GM20431 (cell line): ENCODE results near the gene SGSM2.

Experiments used
- in situ Hi-C: fragments of 300-500 bp; cut with MseI, MboI; formaldehyde crosslinking; loops from one replicate; pipeline ENCODE4 v1.15.0; 2020; ENCODE audit warnings: low sequenced_read_pairs; ENCODE audit not compliant: unreplicated experiment

Gene SGSM2

GRCh38 chr17:2396568-2397246 lies 59.4 kb downstream of the SGSM2 start:
- in situ Hi-C loops: no loop called here

DNA sequence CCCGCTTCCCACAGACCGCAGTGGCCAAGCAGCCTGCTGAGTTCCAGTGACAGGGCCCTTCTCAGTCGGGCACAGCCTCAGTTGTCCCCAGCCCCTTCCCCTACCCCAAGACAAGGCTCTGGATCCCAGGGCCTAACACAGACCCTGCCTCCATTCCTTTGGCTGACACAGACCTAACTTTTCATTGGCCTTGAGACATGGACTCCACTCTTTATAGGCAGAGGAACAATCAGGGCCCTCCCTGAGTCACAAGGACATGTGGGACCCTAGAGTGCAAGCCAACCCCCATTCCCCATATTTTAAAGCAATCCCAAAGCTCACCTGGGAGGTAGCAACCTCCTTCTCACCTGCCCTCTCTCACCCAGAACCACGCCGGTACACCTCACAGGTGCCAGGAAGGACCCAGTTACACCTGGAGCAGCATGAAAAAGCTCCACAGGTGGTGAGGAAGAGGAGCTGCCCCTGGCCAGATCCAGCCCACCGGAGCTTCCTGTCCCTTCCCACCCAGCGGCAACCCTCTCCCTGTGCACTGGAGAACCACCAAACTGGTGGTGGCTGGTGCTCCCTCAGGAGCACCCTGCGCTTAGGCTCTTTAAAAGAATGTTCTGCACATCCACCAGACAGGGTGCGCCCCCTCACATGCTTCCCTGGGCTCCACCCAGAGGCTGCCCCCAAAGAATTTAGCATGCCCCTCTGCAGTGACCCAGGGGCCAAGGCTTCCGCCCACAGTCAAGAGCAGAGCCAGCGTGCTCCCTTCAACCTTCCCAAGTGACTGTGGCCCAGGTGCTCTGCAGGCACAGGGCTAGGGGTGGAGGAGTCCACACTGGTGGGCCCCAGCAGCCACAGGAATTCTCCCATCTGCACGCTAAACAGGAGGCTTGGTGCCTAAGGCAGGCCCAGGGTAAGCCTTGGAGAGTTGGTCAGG lies 60.2 kb downstream of the SGSM2 start:
- in situ Hi-C loops: no loop called here

- in situ Hi-C loops: no loop called here
These were observed 60.9 kb downstream of the SGSM2 start for GRCh38 chr17:2398182-2398581.

GRCh38 chr17:2398655-2399571 lies 61.6 kb downstream of the SGSM2 start:
- in situ Hi-C loops: no loop called here

DNA sequence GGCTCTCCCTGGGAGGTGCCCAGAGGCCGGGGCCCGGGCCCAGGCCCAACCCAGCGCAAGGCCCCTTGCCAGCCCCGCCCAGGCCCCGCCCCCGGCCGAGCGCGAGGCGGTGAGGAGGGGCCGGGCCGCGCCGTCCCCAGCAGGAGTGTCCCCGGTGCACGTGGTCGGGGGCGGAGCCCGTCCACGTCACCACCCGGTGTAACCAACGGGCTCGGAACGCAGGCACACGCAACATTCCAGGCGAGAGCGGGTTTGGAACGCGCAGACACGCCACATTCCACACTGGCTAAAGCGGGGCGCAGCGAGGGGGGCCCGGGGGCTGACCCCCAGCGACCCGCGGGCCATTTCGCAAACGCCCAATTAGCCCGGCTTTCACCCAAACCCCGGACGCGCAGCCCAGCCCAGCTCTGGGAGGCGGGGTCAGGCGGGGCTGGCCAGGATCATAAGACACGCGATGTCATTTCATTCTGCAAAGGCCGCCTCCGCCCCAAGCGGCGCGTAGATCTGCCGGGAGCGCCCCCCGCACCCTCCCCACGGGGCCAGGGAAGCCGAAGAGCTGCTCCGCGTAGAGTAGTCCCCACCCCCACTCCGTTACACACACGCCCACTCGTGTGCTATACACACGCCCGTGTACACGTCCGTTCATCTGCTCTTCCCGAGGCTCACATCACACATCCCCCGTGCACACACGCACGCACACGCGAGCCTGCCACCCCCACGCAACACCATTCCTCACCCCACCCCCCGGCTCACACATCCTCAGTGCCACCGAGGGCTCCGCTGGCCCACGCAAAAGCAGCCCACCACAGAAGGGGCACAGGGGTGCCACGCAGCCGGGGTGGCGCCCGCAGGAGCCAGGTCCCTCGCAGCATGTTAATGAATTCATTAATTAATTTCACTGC lies 62.5 kb downstream of the SGSM2 start:
- in situ Hi-C loops: no loop called here

DNA sequence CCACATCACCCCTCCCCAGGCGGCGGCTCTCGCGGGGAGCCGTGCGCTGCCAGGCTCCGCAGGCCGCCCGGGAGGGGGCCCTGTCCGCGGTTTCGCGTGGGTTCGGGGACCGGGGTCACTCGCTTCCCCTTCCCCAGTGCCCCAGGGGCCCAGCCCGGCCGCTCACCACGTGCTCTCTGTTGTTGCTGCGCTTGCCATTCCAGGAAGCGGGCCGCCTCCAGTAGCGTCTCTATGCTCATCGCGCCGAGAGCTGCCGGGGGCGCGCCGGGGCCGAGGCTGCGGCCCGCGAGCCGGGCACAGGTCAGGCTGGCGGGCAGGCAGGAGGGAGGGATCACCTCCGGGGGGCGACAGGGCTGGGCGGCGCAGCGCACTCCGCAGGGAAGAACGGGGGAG lies 63.2 kb downstream of the SGSM2 start:
- in situ Hi-C loops: no loop called here

GRCh38 chr17:2400877-2401425 lies 63.6 kb downstream of the SGSM2 start, which contains the start of gene MNT:
TSS of gene MNT (minus strand) at chr17:2401060. CDS start at chr17:2400712, 348 bp downstream.
- in situ Hi-C loops: no loop called here

GRCh38 chr17:2401426-2402221 lies 64.3 kb downstream of the SGSM2 start:
- in situ Hi-C loops: no loop called here

DNA sequence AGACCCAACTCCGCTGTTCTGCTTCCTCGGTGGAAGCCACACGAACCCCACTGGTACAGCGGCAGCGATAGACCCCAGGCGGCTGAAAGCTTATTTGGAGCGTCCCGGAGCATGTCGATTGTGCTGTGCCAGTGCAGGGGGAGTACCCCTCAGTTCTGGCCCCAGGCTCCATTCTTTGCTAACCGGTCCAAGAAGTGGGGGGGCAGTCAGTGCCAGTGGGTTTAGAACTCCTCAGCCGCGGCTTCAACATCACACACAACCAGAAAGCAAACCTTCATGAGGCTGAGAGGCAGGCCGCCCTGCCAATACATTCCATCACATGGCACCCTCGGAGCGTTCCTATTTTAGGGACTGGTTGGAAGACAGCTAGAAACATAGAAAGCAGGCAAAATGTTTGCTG lies 65.2 kb downstream of the SGSM2 start:
- in situ Hi-C loops: no loop called here

- in situ Hi-C loops: no loop called here
These were observed 65.7 kb downstream of the SGSM2 start for GRCh38 chr17:2403044-2403443.

- in situ Hi-C loops: no loop called here
These were observed 68.1 kb downstream of the SGSM2 start for GRCh38 chr17:2405247-2405926.

DNA sequence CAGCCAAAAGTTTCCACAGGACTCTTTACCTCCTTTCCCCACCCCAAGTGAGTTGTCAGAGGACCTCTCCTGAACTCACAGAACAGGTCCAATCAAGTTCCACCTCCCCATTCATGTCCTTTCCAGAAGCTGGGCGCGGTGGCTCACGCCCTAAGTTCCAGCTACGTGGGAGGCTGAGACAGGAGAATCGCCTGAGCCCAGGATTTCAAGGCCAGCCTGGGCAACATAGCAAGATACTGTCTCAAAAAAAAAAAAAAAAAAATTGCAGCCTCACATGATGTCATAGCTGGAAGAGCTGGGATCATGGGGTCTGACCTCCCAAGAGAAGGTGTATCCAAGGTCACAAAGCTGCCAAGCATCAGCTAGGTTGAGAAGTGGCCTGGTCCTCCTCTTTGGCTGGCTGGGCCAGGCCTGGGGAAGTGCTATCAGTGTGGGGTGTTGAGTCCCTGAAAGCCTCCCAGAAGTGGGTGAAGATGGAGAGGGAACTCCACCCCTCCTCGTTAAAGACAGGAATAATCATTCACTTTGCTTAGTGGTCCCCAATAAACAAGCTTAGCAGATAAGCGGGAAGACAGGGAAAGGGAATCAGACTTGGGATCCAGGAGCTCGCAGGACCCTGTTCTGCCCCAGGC lies 69.1 kb downstream of the SGSM2 start:
- in situ Hi-C loops: no loop called here

DNA sequence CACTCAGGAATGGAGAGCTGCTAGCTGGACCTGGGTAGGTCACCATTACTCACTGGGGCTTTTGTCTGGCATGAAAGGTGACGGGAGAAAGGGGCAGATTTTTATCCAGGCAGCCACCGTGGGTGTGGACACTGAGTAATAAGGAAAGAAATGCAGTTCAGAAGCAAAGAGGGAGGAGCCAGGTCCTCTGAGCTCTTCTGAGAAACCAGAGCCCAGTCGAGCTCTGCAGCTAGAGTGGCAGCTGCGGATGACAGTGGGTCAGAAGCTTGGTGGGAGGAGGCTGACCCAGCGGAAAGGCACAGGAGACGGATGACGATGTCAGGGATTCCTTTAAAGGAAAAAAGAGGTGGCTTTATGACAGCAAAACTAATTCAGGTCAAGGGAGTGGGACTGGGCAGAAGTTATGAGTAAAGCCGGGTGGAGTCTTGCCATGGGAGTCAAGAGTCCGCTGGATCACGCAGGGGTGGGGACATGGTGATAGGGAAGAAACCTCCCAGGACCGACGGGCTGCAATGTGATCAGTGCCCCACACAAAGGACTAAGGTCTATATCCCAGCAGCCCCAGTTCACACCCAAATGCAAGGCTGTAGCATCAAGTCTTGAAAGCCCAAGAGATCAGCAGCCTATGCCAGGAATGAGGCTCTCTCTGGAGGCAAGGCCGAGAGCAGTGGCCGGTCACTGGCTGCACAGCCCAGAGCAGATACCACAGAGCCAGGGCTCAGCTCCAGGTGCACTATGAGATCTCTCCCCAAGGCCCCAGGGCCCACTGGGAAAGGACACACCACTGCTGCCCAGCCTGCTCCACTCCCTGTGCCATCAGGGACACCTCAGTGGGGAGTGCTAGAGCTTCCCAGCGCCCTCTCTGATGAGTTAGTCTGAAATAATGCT lies 69.8 kb downstream of the SGSM2 start:
- in situ Hi-C loops: no loop called here

GRCh38 chr17:2410951-2411350 lies 73.7 kb downstream of the SGSM2 start:
- in situ Hi-C loops: no loop called here

DNA sequence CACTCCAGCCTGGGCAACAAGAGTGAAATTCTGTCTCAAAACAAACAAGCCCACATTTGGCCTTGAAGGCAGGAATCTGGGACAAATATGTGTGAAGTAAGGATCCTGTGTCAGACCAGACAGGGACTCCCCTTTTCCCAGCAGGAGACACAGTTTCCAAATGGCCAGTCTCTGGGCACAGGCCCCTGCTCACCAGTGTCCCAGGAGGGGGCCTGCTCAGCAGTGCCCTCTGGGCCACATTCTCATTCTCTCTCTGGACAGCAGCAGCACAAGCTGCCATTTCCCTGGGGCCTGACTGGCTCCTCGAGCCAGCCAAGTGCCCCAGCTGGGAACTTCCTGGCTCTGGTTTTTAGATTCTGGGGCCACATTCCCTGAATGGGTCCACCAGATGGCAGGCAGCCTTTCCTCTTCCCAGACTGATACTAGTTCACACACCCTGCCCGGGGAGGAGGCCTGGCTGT lies 75.3 kb downstream of the SGSM2 start:
- in situ Hi-C loops: no loop called here

DNA sequence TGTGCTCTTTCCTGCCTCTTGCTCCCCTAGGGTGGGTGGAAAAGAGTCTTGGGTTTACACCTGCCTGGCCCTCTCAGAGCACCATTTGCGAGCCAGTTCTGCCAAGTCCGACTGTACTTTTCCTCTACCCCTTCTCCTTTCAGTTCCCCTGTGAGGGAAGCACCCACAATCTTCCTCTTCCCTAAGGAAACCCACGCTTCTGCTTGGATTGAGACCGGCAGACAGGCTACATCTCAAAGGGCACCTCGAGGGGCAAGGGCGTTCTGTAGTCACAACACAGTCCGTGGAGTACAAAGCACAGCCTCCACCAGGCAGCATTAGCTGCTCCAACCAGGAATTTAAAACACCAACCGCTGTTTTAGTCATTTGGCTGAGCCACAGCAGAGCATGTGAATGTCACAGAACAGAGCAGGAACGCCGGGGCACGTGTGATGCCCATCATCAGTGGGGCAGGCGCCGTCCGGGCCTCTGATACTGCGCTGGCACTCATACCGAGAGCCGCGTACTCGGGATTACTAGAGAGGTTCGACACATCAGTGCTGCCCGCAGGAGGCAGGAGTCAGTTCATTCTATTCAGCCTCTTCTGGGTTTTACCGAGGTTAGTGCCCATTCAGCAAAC lies 77.3 kb downstream of the SGSM2 start:
- in situ Hi-C loops: no loop called here
